T-helper 22 cell (primary cell): ENCODE measurements around the gene IL22.

Experiments used
- DNase-seq: peaks from one replicate; pipeline ENCODE4 v3.0.0-alpha.2; 2020; ENCODE audit warnings: low read depth

The IL22 gene

GRCh38 chr12:68253504-68253903, at the start of gene IL22:
IL22 (minus strand) TSS chr12:68253604; CDS start chr12:68253448, 156 bp downstream.
- DNase-seq, result no peak

DNA sequence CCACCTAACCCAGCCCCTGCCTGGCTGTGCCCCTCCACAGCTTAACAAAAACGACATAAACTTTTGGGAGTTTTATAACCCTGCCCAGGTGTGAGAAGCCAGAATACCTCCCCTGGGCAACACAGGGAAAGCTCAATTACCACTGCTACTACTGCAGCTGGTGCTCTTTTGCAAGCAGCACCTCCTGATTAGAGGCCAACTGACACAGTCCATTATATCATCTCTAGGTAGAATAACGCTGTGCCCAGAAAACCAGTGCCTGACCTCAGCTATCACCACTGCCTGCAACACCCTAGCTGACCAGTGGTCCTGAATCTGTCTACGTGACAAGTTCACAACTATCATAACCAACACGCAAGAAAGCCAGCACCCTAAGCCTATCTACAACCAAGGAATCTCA, 44.5 kb upstream of the IL22 start:
- no peak for DNase-seq

- DNase-seq, result no peak
Observed at GRCh38 chr12:68294251-68294650, 40.8 kb upstream of the IL22 start.

GRCh38 chr12:68293347-68293746, 39.9 kb upstream of the IL22 start:
- no peak for DNase-seq

DNA sequence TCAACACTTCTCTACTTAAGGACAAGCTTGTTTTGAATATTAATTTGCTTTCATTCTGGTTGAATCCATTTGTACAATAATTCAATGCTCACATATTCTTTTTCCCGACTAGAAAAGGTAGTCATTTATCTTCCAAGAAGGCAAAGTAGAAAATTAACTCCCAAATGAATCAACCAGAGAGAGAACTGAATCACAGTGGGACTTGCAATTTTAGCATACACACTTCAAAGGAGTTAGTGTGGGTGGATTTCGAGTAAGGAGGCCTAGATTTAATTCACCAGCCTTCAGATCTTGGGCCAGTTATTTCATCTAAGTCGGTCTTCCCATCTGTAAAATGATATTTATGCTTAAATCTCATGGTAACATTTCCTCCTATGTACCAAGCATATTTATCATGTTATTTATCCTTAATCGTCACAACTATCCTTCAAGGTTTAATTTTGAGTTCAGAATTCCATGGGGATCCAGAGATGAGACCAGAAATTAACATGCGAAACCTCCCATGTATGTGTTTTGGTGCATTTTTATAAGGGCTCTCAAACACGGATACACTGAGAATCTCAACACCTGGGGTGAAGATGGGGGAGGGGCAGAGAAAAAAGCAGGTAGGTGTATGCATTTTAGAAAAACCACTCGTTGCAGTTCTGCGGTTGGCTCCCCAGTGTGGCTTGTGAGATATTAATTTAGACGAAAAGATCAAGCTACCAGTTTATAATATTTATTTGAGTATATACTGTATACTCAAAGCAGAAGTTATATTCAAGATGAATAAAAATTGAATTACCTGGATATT, 38.9 kb upstream of the IL22 start:
- DNase-seq, result no peak

GRCh38 chr12:68291396-68292036, 38.1 kb upstream of the IL22 start:
- no peak for DNase-seq

DNA sequence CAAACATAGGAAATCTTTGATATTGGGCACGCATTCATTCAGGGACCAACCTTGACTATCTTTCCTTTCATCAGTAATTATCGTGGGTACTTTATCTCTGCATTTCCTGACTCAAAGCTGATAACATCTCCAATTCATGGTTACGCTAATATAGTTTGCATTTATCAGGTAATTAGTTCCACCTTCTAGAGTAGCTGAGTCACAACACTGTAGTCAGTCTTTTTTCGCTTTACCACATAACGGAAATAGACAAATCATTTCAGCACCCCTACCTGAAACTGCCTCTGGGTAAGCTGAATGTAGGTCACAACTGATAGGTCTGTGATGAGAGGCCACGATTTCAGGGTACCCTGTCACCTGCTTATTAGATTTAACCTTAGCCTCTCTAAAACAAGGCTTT, 36.7 kb upstream of the IL22 start:
- peak; percentile 30 for DNase-seq

GRCh38 chr12:68287106-68287505, 33.7 kb upstream of the IL22 start:
- DNase-seq, result no peak

GRCh38 chr12:68286396-68286795, 33.0 kb upstream of the IL22 start:
- DNase-seq, result no peak

DNA sequence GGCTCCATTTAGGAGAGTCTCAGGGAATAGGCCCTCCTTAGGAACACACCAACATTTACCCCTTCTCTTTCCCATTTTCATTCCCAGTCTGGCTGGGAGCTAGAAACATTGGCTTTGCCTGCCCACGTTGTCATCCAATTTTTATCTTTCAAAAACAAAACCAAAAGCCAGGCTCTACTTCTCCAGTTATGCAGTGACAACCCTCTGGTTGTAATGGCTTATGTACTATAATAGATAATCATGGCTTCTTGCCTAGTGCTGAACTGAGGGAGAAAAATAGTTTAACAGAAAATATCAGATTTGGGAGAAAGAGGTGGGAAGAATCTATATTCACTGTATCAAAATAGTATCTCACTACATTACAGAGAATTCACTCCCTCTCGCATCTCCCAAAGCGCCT, 32.1 kb upstream of the IL22 start:
- no peak for DNase-seq

DNA sequence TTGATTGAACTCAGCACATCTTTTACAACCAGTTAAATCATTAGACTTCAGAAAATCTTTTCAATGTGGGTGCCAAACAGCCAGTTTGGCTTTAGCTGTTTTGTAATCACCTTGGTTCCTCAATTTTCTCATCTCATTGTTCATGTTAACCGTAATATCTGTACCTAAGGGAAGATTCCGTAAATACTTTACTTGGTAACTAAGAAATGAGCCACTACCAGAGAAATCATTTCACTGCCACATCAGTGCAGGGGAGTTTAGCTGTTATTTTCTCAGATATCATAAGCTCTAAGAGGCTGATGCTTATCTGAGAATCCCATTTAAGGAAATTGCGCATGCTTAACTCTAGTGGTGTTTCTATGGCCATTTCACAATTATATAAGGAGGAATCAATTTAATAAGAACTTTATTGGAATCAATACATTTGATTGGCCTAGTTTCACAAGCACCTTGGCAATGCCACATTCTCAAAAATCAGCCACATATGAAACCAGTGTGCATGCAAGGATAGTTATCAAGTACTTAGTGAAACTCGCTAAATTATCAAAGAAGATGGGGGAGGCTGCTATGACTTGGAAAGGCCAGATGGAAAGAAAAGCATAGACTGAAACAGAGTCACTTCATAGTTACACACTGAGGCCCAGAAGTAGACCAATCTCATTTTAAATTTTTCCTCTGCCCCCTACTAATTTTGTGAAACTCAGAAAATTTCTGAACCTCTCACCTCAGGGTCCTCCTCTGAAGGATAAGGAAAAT, 28.1 kb upstream of the IL22 start:
- no peak for DNase-seq

DNA sequence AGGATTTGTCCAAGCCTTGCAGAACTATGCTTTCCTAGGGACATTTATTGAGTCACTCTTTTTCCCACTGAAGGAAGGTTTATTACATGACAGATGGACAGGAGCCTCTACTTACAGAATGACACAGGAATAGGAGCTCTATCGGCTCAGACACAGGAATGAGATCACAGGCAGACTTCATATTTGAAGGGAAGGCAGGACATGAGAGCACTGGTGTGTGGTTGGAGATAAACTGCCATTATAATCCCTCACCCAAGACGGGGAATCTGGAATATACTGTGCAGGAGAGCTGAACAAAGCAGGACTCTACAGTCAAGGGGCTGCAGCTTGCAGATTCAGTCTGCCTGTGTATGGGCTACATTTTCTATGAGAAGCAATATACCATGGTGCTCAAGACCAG, 26.8 kb upstream of the IL22 start:
- DNase-seq, result no peak

- DNase-seq, result no peak
Observed at GRCh38 chr12:68279227-68280054, 26.0 kb upstream of the IL22 start.

DNA sequence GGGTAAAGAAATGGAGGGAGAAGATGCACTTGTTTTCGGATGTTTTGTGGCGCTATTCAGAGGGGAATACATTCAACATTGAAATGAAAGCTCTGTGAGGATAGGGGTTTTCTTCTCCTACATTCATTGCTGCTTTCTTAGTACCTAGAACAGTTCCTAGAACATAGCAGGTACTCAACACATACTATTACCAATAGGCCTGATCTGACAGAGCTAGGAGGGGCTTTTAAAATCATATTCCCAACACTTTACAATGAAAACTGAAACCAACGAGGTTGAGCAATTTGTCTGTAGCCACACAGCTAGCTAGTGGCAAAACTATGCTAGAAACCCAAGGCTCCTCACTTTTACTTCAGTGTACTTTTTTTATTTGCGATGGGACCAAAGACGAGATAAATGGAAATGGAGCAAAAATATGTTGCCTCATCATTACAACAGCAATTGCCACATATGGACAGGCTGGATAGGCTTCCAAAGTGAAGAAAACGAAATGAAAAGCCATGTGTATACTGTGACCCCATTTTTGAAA, 23.1 kb upstream of the IL22 start:
- no peak for DNase-seq

GRCh38 chr12:68272732-68273131, 19.3 kb upstream of the IL22 start:
- no peak for DNase-seq

DNA sequence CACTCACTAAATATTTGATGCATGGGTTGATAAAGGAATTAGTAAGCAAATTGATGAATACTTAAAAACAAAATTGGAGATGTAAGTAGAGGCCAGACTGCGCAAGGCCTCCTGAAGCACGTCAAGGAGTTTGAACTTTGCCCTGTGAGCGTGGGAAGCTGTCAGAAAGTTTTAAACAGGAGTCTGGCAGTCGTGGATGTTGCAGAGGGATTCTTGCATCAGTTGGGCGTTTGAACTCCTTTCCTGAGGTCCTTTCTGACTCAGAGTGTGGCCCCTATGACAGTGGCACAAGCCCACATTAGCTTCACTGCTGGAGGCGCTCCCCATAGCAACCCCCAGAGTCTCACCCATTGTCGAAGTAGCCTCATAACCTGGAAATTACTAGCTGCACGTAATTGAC, 17.9 kb upstream of the IL22 start:
- no peak for DNase-seq

GRCh38 chr12:68270358-68270757, 17.0 kb upstream of the IL22 start:
- no peak for DNase-seq

DNA sequence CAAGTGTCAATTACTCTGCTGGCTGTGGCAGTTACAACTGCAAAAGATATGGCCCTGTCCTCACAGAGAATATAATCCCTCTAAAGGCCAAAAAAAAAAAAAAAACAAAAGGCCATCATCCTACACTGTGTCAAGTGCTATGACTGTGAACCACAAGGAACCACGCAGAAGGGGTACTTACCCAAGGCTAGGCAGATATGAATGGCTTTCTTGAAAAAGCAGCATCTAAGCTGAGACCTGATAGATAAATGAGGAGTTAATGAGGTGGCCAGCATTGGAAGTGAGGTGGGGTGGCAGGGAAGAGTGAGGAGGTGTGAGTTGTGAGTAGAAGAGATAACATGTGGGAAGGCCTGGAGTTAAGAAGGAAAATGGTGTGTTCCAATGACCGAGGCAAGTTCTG, 16.4 kb upstream of the IL22 start:
- no peak for DNase-seq

DNA sequence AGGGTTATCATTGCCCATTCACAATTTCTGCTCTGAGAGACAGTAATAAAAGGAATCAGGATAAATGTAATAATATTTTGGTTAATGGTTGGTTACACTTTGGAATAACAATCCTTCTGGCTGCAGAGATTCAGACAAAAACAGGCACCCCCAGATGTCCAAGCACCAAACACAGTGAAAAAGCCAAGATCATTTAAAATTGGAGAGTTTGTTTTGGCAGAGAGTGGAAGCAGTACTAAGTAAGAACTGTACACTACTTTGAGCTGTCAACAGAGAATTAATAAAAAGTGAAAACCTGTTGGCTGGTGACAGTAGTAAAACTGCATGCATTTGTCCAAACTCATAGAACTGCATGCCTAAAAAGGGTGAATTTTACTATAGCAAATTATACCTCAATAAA, 15.6 kb upstream of the IL22 start:
- no peak for DNase-seq

DNA sequence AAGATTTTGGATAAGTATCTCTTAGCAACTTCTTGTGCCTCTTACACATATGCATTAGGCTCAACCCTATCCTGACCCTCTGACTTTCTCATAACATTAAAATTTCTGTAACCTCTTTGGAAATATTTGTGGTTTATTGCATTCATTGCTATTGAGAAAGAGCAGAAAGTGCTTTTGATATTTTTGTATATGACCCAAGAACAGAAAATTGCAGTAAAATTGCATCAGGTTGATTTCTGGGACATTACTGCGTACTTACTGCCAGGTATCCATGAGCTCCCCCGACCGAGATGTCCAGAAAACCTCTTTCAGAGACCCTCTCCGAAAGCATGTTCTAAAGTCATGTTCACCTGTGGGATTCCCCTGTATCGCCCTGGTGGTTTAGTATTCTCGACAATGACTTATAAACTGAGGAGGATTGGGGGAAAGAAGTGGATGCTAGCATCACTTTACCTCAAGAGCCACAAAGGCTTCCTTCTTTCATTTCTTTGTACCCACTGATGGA, 14.5 kb upstream of the IL22 start:
- DNase-seq, result no peak

GRCh38 chr12:68264857-68265256, 11.5 kb upstream of the IL22 start:
- no peak for DNase-seq
